Gastrocnemius medialis (tissue), 4 donors: ENCODE data around the gene CAMTA2.

Experiments used
- POLR2A ChIP-seq, 2 donors: fragments of 450-650 bp; IDR thresholded peaks; one replicate each; pipeline ENCODE4 v1.6.1; 2017; ENCODE audit warnings: antibody characterized with exemption in 2 of 2, mild to moderate bottlenecking in 2 of 2, moderate library complexity in 2 of 2
- TF ChIP-seq, protein P1 (sequence below), 5 experiments: fragments of 450-650 bp in 3 of 5; fragments of 200-600 bp in 2 of 5; sonication (generic) in 2 of 5; IDR thresholded peaks in 4 of 5; conservative IDR thresholded peaks in 1 of 5; 1 replicate in 4 of 5; 2 replicates in 1 of 5; pipeline ENCODE4 v1.5.1; 2016 to 2019; ENCODE audit warnings: antibody characterized with exemption in 5 of 5, mild to moderate bottlenecking in 3 of 5, moderate library complexity in 3 of 5

- TF ChIP-seq, protein P1, sequence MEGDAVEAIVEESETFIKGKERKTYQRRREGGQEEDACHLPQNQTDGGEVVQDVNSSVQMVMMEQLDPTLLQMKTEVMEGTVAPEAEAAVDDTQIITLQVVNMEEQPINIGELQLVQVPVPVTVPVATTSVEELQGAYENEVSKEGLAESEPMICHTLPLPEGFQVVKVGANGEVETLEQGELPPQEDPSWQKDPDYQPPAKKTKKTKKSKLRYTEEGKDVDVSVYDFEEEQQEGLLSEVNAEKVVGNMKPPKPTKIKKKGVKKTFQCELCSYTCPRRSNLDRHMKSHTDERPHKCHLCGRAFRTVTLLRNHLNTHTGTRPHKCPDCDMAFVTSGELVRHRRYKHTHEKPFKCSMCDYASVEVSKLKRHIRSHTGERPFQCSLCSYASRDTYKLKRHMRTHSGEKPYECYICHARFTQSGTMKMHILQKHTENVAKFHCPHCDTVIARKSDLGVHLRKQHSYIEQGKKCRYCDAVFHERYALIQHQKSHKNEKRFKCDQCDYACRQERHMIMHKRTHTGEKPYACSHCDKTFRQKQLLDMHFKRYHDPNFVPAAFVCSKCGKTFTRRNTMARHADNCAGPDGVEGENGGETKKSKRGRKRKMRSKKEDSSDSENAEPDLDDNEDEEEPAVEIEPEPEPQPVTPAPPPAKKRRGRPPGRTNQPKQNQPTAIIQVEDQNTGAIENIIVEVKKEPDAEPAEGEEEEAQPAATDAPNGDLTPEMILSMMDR (IDR thresholded peaks at IDR 0.05 in 4 of 5, conservative IDR thresholded peaks at IDR 0.05 in 1 of 5), result no peak
- TF ChIP-seq POLR2A (IDR thresholded peaks at IDR 0.05), result no peak
Measured at GRCh38 chr17:4960279-4960922, 27.1 kb downstream of the CAMTA2 start.
